ENCODE measurements around the gene GATC.

- no peak for TF ChIP-seq BHLHE40 (IDR thresholded peaks at IDR 0.05; ENCODE audit: borderline replicate concordance)
- TF ChIP-seq SUZ12 (IDR thresholded peaks at IDR 0.05), result no peak
Measured at GRCh38 chr12:120470150-120470784, 24.0 kb downstream of the GATC start.
